Right cardiac atrium (tissue), 5 donors: ENCODE measurements around the gene OSBPL3. TPM values are rescaled to one million over a fixed set of nuclear protein-coding genes. Genes with fewer than 3 reads are reported as not detected.

Experiments
- ATAC-seq, 2 donors: fragments of 200-7000 bp; cut with Tn5 transposase; one replicate each; pipeline versions ENCODE4 v1.8.0 to v1.9.1; 2020; ENCODE audit warnings: moderate library complexity in 2 of 2, mild to moderate bottlenecking in 1 of 2
- DNase-seq, 3 donors: peaks; one replicate each; pipeline ENCODE4 v3.0.0-alpha.2; 2020
- H3K27ac ChIP-seq: one replicate; pipeline ENCODE4 v1.5.1; 2013; ENCODE audit warnings: mild to moderate bottlenecking, low read length, control low read depth, moderate library complexity
- H3K27me3 ChIP-seq: one replicate; pipeline ENCODE4 v1.6.1; 2013; ENCODE audit not compliant: control insufficient read depth, insufficient read depth
- H3K4me1 ChIP-seq: one replicate; pipeline ENCODE4 v1.6.1; 2013; ENCODE audit warnings: low read length; ENCODE audit not compliant: control insufficient read depth, insufficient read depth
- H3K4me3 ChIP-seq: one replicate; pipeline ENCODE4 v1.5.1; 2013; ENCODE audit warnings: low read length, control low read depth
- H3K9me3 ChIP-seq: one replicate; pipeline ENCODE4 v1.6.1; 2013; ENCODE audit warnings: low read length; ENCODE audit not compliant: control insufficient read depth
- WGBS: extraction: QIAGEN DNeasy Blood & Tissue Kit; methylation state at CpG from one replicate; pipeline ENCODE4 v1.1.7; 2013; 5-methylcytosine and 5-hydroxymethylcytosine counted together
- intact Hi-C, 4 donors: fragments of 100-400 bp; cut with DNase I; formaldehyde crosslinking; loops; one replicate each; pipeline versions ENCODE4 v1.11.0 to v1.14.0; 2022 to 2023
- polyA plus RNA-seq: library from polyadenylated mRNA; stranded (reverse); fragments of 200-250 nt; gene quantifications from one replicate; pipeline ENCODE4 v1.2.3, GENCODE V29; 2013
- total RNA-seq, 4 donors: library from RNA; stranded (reverse); fragmentation: NEBNext Ultra II Directional; extraction: Animal tissue kit (Norgen Biotek cat#: 25700); gene quantifications; one replicate each; pipeline ENCODE4 v1.2.1, GENCODE V29; 2021
- donor health status: healthy with polysubstance abuse.
- donor health status: DM: no; HTN: yes; CAD: no.
- donor health status: DM: no; HTN: no; CAD: no.
- donor health status: DM: no; HTN: yes; CAD: no; lungs with severe emphysema.
- donor health status: DM: yes; HTN: yes; CAD: no.

Gene OSBPL3
- total and polyA plus RNA-seq, 5 donors, result 3.2 to 12.9 (median 9.7) TPM

- Histone ChIP-seq H3K27me3 (no peaks in the 10 kb centered on the region), H3K27ac (no peak overlapping the region), H3K4me3 (no peak overlapping the region), H3K4me1 (no peaks in the 10 kb centered on the region), H3K9me3 (no peaks in the 10 kb centered on the region)
- DNase-seq (peak; percentile 70 to 88 (median 78)), ATAC-seq (peak; percentile 72 to 81)
- 30% methylated on average over 3 of the region's 3 CpGs for WGBS
- intact Hi-C loops, result no loop called here
Measured at GRCh38 chr7:24882989-24883621, 96.9 kb downstream of the OSBPL3 start.

GRCh38 chr7:24881623-24882022 is 98.4 kb downstream of the OSBPL3 start:
- Histone ChIP-seq H3K4me1 (no peaks in the 10 kb centered on the region), H3K27ac (no peak overlapping the region), H3K9me3 (no peaks in the 10 kb centered on the region), H3K27me3 (no peaks in the 10 kb centered on the region), H3K4me3 (no peak overlapping the region)
- WGBS, result 82% methylated on average over 4 of the region's 4 CpGs
- intact Hi-C loops, result no loop called here
- ATAC-seq (no peak), DNase-seq (no peak)

GRCh38 chr7:24880886-24881285 is 99.1 kb downstream of the OSBPL3 start:
- no peak for DNase-seq
- H3K4me1 ChIP-seq, result no peaks in the 10 kb centered on the region
- no peaks in the 10 kb centered on the region for H3K9me3 ChIP-seq
- intact Hi-C loops, result no loop called here
- no peaks in the 10 kb centered on the region for H3K27me3 ChIP-seq
- no peak overlapping the region for H3K27ac ChIP-seq
- H3K4me3 ChIP-seq, result no peak overlapping the region
- ATAC-seq, result no peak

GRCh38 chr7:24879291-24879690 is 100.7 kb downstream of the OSBPL3 start:
- no peak for ATAC-seq
- intact Hi-C loops, result no loop called here
- H3K27me3 ChIP-seq, result no peaks in the 10 kb centered on the region
- H3K4me1 ChIP-seq, result no peaks in the 10 kb centered on the region
- H3K4me3 ChIP-seq, result no peak overlapping the region
- whole genome bisulfite sequencing, result 98% methylated on average over 2 of the region's 2 CpGs
- H3K9me3 ChIP-seq, result no peaks in the 10 kb centered on the region
- H3K27ac ChIP-seq, result no peak overlapping the region
- DNase-seq, result no peak

- Histone ChIP-seq H3K27me3 (no peaks in the 10 kb centered on the region), H3K4me1 (no peaks in the 10 kb centered on the region), H3K9me3 (no peaks in the 10 kb centered on the region), H3K27ac (no peak overlapping the region), H3K4me3 (no peak overlapping the region)
- ATAC-seq (peak; percentile 43 to 51), DNase-seq (no peak)
- WGBS, result 20% methylated on average over 4 of the region's 4 CpGs
- intact Hi-C loops, result no loop called here
Measured at GRCh38 chr7:24877790-24878311, 102.1 kb downstream of the OSBPL3 start.

GRCh38 chr7:24874791-24875190 is 105.2 kb downstream of the OSBPL3 start:
- Histone ChIP-seq H3K4me3 (no peak overlapping the region), H3K4me1 (no peaks in the 10 kb centered on the region), H3K27ac (no peak overlapping the region), H3K9me3 (no peaks in the 10 kb centered on the region), H3K27me3 (no peaks in the 10 kb centered on the region)
- DNase-seq (no peak), ATAC-seq (no peak)
- WGBS, result 77% methylated on average over 6 of the region's 6 CpGs
- intact Hi-C loops, result no loop called here

- no peak for DNase-seq
- intact Hi-C loops, result no loop called here
- Histone ChIP-seq H3K4me1 (no peaks in the 10 kb centered on the region), H3K9me3 (no peaks in the 10 kb centered on the region), H3K4me3 (no peak overlapping the region), H3K27ac (no peak overlapping the region), H3K27me3 (no peaks in the 10 kb centered on the region)
- ATAC-seq, result no peak
- 85% methylated on average over 4 of the region's 4 CpGs for WGBS
Measured at GRCh38 chr7:24873944-24874343, 106.0 kb downstream of the OSBPL3 start.

- Histone ChIP-seq H3K27ac (no peak overlapping the region), H3K27me3 (no peaks in the 10 kb centered on the region), H3K4me1 (no peaks in the 10 kb centered on the region), H3K9me3 (no peaks in the 10 kb centered on the region), H3K4me3 (no peak overlapping the region)
- intact Hi-C loops, result no loop called here
- ATAC-seq (no peak), DNase-seq (no peak)
Measured at GRCh38 chr7:24871770-24872169, 108.2 kb downstream of the OSBPL3 start.

GRCh38 chr7:24870766-24871165 is 109.2 kb downstream of the OSBPL3 start:
- ATAC-seq (no peak), DNase-seq (no peak)
- WGBS, result 83% methylated on average over 6 of the region's 6 CpGs
- intact Hi-C loops, result no loop called here
- Histone ChIP-seq H3K27ac (no peak overlapping the region), H3K4me1 (no peaks in the 10 kb centered on the region), H3K27me3 (no peaks in the 10 kb centered on the region), H3K9me3 (no peaks in the 10 kb centered on the region), H3K4me3 (no peak overlapping the region)

- intact Hi-C loops, result no loop called here
- Histone ChIP-seq H3K9me3 (no peaks in the 10 kb centered on the region), H3K27me3 (no peaks in the 10 kb centered on the region), H3K4me3 (no peak overlapping the region), H3K4me1 (no peaks in the 10 kb centered on the region), H3K27ac (peak overlapping the region; percentile 19)
- no peak for ATAC-seq
- no peak for DNase-seq
- WGBS, result 87% methylated on average over 2 of the region's 2 CpGs
Measured at GRCh38 chr7:24869572-24869971, 110.4 kb downstream of the OSBPL3 start.

GRCh38 chr7:24868741-24869140 is 111.2 kb downstream of the OSBPL3 start:
- no peaks in the 10 kb centered on the region for H3K4me1 ChIP-seq
- DNase-seq (no peak), ATAC-seq (no peak)
- H3K27me3 ChIP-seq, result no peaks in the 10 kb centered on the region
- intact Hi-C loops, result no loop called here
- 86% methylated on average over 4 of the region's 4 CpGs for WGBS
- no peaks in the 10 kb centered on the region for H3K9me3 ChIP-seq
- H3K4me3 ChIP-seq, result no peak overlapping the region
- H3K27ac ChIP-seq, result no peak overlapping the region
